ENCODE results near the gene CHKB. TPM values are rescaled to one million over a fixed set of nuclear protein-coding genes. Genes with fewer than 3 reads are reported as not detected.

Gene CHKB
- polyA plus RNA-seq, 1 donor (not counting 4 experiments of a cell fraction or from before 2014, with no cell fraction given): 49.0 TPM

DNA sequence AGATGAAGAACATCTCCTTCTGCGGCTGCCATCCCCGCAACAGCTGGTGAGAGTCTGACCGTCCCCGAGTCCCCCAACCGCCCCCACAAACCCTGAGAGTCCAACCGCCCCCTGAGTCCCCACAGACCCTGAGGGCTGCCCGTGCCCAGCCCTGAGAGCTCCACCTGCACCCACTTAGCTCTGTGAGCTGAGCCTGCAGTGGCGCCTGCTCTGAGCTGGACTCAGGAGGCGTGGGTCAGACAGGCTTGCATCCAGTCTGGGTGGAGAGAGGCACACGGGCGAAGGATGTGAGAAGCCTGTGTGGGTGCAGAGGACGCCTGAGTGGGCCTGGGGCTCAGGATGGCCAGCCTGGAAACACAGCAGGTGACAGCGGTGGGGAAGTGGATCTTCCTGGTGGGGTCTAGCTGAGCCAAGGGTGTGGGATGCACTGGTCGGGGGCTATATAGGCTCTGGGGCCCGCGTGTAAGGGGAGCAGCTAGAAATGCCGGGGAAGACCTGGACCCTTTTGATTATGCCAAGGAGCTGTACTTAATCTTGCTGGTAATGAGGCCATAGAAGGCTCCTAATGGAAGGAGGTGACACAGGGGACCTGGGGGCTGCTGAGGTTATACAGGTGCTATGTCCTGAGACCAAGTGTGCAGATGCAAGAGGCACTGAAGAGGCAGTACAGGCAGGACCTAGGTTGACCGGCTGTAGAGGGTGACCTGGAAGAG, 24.5 kb upstream of the CHKB start:
- no peak for TF ChIP-seq EZH2 (IDR thresholded peaks at IDR 0.05; ENCODE audit: low read length)
- TF ChIP-seq, protein P1, sequence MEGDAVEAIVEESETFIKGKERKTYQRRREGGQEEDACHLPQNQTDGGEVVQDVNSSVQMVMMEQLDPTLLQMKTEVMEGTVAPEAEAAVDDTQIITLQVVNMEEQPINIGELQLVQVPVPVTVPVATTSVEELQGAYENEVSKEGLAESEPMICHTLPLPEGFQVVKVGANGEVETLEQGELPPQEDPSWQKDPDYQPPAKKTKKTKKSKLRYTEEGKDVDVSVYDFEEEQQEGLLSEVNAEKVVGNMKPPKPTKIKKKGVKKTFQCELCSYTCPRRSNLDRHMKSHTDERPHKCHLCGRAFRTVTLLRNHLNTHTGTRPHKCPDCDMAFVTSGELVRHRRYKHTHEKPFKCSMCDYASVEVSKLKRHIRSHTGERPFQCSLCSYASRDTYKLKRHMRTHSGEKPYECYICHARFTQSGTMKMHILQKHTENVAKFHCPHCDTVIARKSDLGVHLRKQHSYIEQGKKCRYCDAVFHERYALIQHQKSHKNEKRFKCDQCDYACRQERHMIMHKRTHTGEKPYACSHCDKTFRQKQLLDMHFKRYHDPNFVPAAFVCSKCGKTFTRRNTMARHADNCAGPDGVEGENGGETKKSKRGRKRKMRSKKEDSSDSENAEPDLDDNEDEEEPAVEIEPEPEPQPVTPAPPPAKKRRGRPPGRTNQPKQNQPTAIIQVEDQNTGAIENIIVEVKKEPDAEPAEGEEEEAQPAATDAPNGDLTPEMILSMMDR (optimal IDR thresholded peaks at IDR 0.05 in 1 of 3, IDR thresholded peaks at IDR 0.05 in 1 of 3, conservative IDR thresholded peaks at IDR 0.05 in 1 of 3; ENCODE audit: extremely low read depth in 1 of 3, insufficient read depth in 2 of 3, low read length in 3 of 3): no peak
- H3K9ac ChIP-seq (ENCODE audit: control insufficient read depth, extremely low read depth, insufficient read depth, low read length): no peak overlapping the region
- FAIRE-seq (no peak), DNase-seq (ENCODE audit: low read depth, low spot score) (no peak)
- no peaks in the 10 kb centered on the region for H3K9me3 ChIP-seq (ENCODE audit: control insufficient read depth, low read depth, low read length)
- H3K4me1 ChIP-seq (ENCODE audit: control insufficient read depth, extremely low read depth, insufficient read depth, low read length): no peaks in the 10 kb centered on the region
- H2AFZ ChIP-seq (ENCODE audit: control insufficient read depth, low read length): no peak overlapping the region
- no peaks in the 10 kb centered on the region for H3K36me3 ChIP-seq (ENCODE audit: control insufficient read depth in 2 of 2, extremely low read depth in 1 of 2, insufficient read depth in 2 of 2, low read length in 2 of 2)
- no peak overlapping the region for H3K4me2 ChIP-seq (ENCODE audit: control insufficient read depth, extremely low read depth, insufficient read depth, low read depth, low read length)
- H3K79me2 ChIP-seq (ENCODE audit: control insufficient read depth, insufficient read depth, low read length): no peaks in the 10 kb centered on the region
- dilution Hi-C loops (cut with MboI; ENCODE audit: extremely low pct_ligation_motif_present, low sequenced_read_pairs): no loop called here
- H4K20me1 ChIP-seq (ENCODE audit: control insufficient read depth, extremely low read depth, insufficient read depth, low read length): no peaks in the 10 kb centered on the region
- H3K27me3 ChIP-seq (ENCODE audit: control insufficient read depth, extremely low read depth, insufficient read depth, low read length): peaks cover 42% of the 10 kb centered on the region
- no peak overlapping the region for H3K4me3 ChIP-seq (ENCODE audit: control insufficient read depth in 2 of 3, extremely low read depth in 1 of 3, insufficient read depth in 2 of 3, low read depth in 1 of 3, low read length in 3 of 3)
- no peak overlapping the region for H3K27ac ChIP-seq (ENCODE audit: control insufficient read depth, insufficient read depth, low read length)
- H3K9me1 ChIP-seq (ENCODE audit: control insufficient read depth, extremely low read depth, insufficient read depth, low read length): no peaks in the 10 kb centered on the region

DNA sequence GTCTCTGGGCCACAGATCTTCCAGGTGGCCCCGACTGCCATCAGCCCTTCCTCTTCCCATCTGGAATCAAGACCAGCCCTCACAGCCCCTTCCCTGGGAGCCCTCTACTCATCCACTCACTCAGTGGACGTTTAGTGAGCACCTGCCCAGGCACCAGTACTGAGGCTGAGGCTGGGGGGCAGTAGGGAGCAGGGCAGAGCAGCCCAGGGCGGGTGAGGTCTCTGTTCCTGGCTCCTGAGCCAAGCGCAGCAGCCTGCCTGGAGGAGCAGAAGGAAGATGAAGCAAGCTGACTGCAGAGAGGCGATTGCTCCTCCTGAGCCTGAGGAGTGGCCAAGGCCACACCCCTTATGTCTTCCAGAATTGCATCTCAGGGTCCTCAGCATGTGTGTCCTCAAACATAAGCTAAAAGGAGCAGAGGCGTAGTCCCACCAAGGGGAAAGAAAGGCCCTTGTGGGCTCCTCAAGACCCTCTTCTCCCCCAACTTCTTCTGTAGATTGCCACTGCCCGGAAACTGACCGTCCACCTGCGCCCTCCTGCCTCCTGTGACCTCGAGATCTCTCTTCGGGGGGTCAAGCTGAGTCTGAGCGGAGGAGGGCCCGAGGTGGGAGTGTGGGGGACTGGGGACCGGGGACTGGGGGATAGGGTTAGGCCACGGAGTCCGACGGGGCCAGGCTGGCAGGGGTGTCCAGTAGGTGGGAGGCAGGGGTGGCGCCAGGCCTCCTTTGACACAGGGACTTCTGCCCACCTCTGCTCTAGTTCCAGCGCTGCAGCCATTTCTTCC, 23.7 kb upstream of the CHKB start:
- Histone ChIP-seq H3K4me3 (ENCODE audit: control insufficient read depth in 2 of 3, extremely low read depth in 1 of 3, insufficient read depth in 2 of 3, low read depth in 1 of 3, low read length in 3 of 3) (no peak overlapping the region), H4K20me1 (ENCODE audit: control insufficient read depth, extremely low read depth, insufficient read depth, low read length) (no peaks in the 10 kb centered on the region), H3K27ac (ENCODE audit: control insufficient read depth, insufficient read depth, low read length) (no peak overlapping the region), H3K79me2 (ENCODE audit: control insufficient read depth, insufficient read depth, low read length) (no peaks in the 10 kb centered on the region), H3K36me3 (ENCODE audit: control insufficient read depth in 2 of 2, extremely low read depth in 1 of 2, insufficient read depth in 2 of 2, low read length in 2 of 2) (no peaks in the 10 kb centered on the region), H2AFZ (ENCODE audit: control insufficient read depth, low read length) (no peak overlapping the region), H3K4me1 (ENCODE audit: control insufficient read depth, extremely low read depth, insufficient read depth, low read length) (no peaks in the 10 kb centered on the region), H3K27me3 (ENCODE audit: control insufficient read depth, extremely low read depth, insufficient read depth, low read length) (peaks cover 48% of the 10 kb centered on the region), H3K4me2 (ENCODE audit: control insufficient read depth, extremely low read depth, insufficient read depth, low read depth, low read length) (no peak overlapping the region), H3K9ac (ENCODE audit: control insufficient read depth, extremely low read depth, insufficient read depth, low read length) (no peak overlapping the region), H3K9me3 (ENCODE audit: control insufficient read depth, low read depth, low read length) (no peaks in the 10 kb centered on the region), H3K9me1 (ENCODE audit: control insufficient read depth, extremely low read depth, insufficient read depth, low read length) (no peaks in the 10 kb centered on the region)
- DNase-seq (ENCODE audit: low read depth, low spot score) (no peak), FAIRE-seq (no peak)
- TF ChIP-seq, protein P1 (optimal IDR thresholded peaks at IDR 0.05 in 1 of 3, IDR thresholded peaks at IDR 0.05 in 1 of 3, conservative IDR thresholded peaks at IDR 0.05 in 1 of 3; ENCODE audit: extremely low read depth in 1 of 3, insufficient read depth in 2 of 3, low read length in 3 of 3): peak in 1 of 3 experiments; percentile 30
- no peak for TF ChIP-seq EZH2 (IDR thresholded peaks at IDR 0.05; ENCODE audit: low read length)
- dilution Hi-C loops (cut with MboI; ENCODE audit: extremely low pct_ligation_motif_present, low sequenced_read_pairs): no loop called here
